H1 (cell line): ENCODE measurements around the gene DDX43. TPM values are rescaled to one million over a fixed set of nuclear protein-coding genes. Genes with fewer than 3 reads are reported as not detected.

Source experiments
- BCL11A ChIP-seq, 2 experiments: IDR thresholded peaks; one replicate each; pipeline ENCODE4 v1.6.1; 2011; ENCODE audit warnings: low read depth in 2 of 2, low read length in 2 of 2, mild to moderate bottlenecking in 2 of 2
- CBX5 ChIP-seq: fragments of 300-800, 300-1000 bp; sonication (generic); IDR thresholded peaks from 2 replicates; pipeline ENCODE4 v1.7.1; 2016; ENCODE audit warnings: antibody characterized with exemption, low read length, low read depth
- FOSL1 ChIP-seq: IDR thresholded peaks from 2 replicates; pipeline ENCODE4 v1.6.1; 2011; ENCODE audit warnings: mild to moderate bottlenecking, low read depth, low read length, moderate library complexity; ENCODE audit not compliant: insufficient read depth
- KDM4A ChIP-seq: IDR thresholded peaks from one replicate; pipeline ENCODE4 v1.7.1; 2012; ENCODE audit warnings: low read depth, mild to moderate bottlenecking, moderate library complexity, low read length, inconsistent platforms; ENCODE audit not compliant: severe bottlenecking
- POLR2A ChIP-seq, 2 experiments: IDR thresholded peaks; 1 replicate in 1 of 2; 2 replicates in 1 of 2; pipeline ENCODE4 v1.6.1; 2011; ENCODE audit warnings: low read depth in 2 of 2, low read length in 2 of 2, mild to moderate bottlenecking in 2 of 2; ENCODE audit errors: control extremely low read depth in 1 of 2
- POU5F1 ChIP-seq: IDR thresholded peaks from 2 replicates; pipeline ENCODE4 v1.6.1; 2011; ENCODE audit warnings: low read depth, mild to moderate bottlenecking, low read length, moderate library complexity
- RAD21 ChIP-seq, 2 experiments: IDR thresholded peaks in 1 of 2; conservative IDR thresholded peaks in 1 of 2; 2 replicates each; pipeline ENCODE4 v1.6.1; 2011; ENCODE audit warnings: low read depth in 2 of 2, low read length in 2 of 2, improper control_type of control experiment in 1 of 2, inconsistent platforms in 1 of 2, mild to moderate bottlenecking in 1 of 2, moderate library complexity in 1 of 2
- RFX5 ChIP-seq: IDR thresholded peaks from 2 replicates; pipeline ENCODE4 v1.6.1; 2011; ENCODE audit warnings: low read depth, low read length, improper control_type of control experiment, borderline replicate concordance
- TAF7 ChIP-seq: optimal IDR thresholded peaks from 2 replicates; pipeline ENCODE3; 2011; ENCODE audit warnings: low read depth, mild to moderate bottlenecking, inconsistent platforms, low read length, moderate library complexity, borderline replicate concordance
- polyA plus RNA-seq, 7 experiments: library from polyadenylated mRNA; depleted of rRNA in 3 of 7; stranded (reverse) in 5 of 7; unstranded in 2 of 7; fragments of >200 nt in 5 of 7; fragments of 200-250 nt in 2 of 7; gene quantifications; 1 replicate in 5 of 7; 2 replicates in 1 of 7; 4 replicates in 1 of 7; pipeline versions ENCODE4 v1.2.1 to v1.2.3, GENCODE V29; 2011 to 2013; ENCODE audit warnings: missing spikeins in 2 of 7, mixed read lengths in 2 of 7
- total RNA-seq: library from RNA; stranded (reverse); fragmentation: NEBNext Ultra II Directional; extraction: Animal tissue kit (Norgen Biotek cat#: 25700); gene quantifications from 2 replicates; pipeline ENCODE4 v1.2.1, GENCODE V29; 2021
- TF ChIP-seq, protein P1 (sequence below): fragments of 300-600 bp; sonication (generic); IDR thresholded peaks from 2 replicates; pipeline ENCODE4 v1.7.1; 2012; ENCODE audit warnings: low read length, moderate library complexity, mild to moderate bottlenecking, inconsistent platforms; ENCODE audit not compliant: insufficient replicate concordance
- TF ChIP-seq, protein P2 (sequence below): IDR thresholded peaks from 2 replicates; pipeline ENCODE4 v1.6.1; 2011; ENCODE audit warnings: low read depth, mild to moderate bottlenecking, low read length; ENCODE audit not compliant: insufficient read depth

The DDX43 gene
- total and polyA plus RNA-seq, 2 of the 8 experiments (the other 6 are each of a cell fraction or from before 2014, with no cell fraction given), result 0.05 TPM; not detected in 1

DNA sequence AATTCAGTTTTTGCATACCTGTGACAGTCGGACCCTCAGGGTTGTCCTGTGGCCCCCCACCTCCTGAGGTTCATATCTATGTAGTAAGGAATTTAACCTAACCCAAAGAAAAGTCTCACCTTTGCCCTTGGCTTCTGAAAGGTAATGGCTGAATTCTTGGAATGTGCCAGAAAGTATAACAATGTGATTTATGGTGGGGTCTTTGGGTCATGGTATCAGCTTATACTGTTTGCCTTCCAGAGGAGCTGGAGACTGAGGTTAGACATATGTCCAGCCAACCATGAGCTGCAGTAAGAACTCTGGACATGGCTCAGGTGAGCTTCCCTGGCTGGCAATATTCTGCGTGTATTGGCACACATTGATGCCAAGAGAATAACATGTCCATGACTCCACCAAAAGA, 26.9 kb downstream of the DDX43 start (continued):
- TF ChIP-seq, protein P1, sequence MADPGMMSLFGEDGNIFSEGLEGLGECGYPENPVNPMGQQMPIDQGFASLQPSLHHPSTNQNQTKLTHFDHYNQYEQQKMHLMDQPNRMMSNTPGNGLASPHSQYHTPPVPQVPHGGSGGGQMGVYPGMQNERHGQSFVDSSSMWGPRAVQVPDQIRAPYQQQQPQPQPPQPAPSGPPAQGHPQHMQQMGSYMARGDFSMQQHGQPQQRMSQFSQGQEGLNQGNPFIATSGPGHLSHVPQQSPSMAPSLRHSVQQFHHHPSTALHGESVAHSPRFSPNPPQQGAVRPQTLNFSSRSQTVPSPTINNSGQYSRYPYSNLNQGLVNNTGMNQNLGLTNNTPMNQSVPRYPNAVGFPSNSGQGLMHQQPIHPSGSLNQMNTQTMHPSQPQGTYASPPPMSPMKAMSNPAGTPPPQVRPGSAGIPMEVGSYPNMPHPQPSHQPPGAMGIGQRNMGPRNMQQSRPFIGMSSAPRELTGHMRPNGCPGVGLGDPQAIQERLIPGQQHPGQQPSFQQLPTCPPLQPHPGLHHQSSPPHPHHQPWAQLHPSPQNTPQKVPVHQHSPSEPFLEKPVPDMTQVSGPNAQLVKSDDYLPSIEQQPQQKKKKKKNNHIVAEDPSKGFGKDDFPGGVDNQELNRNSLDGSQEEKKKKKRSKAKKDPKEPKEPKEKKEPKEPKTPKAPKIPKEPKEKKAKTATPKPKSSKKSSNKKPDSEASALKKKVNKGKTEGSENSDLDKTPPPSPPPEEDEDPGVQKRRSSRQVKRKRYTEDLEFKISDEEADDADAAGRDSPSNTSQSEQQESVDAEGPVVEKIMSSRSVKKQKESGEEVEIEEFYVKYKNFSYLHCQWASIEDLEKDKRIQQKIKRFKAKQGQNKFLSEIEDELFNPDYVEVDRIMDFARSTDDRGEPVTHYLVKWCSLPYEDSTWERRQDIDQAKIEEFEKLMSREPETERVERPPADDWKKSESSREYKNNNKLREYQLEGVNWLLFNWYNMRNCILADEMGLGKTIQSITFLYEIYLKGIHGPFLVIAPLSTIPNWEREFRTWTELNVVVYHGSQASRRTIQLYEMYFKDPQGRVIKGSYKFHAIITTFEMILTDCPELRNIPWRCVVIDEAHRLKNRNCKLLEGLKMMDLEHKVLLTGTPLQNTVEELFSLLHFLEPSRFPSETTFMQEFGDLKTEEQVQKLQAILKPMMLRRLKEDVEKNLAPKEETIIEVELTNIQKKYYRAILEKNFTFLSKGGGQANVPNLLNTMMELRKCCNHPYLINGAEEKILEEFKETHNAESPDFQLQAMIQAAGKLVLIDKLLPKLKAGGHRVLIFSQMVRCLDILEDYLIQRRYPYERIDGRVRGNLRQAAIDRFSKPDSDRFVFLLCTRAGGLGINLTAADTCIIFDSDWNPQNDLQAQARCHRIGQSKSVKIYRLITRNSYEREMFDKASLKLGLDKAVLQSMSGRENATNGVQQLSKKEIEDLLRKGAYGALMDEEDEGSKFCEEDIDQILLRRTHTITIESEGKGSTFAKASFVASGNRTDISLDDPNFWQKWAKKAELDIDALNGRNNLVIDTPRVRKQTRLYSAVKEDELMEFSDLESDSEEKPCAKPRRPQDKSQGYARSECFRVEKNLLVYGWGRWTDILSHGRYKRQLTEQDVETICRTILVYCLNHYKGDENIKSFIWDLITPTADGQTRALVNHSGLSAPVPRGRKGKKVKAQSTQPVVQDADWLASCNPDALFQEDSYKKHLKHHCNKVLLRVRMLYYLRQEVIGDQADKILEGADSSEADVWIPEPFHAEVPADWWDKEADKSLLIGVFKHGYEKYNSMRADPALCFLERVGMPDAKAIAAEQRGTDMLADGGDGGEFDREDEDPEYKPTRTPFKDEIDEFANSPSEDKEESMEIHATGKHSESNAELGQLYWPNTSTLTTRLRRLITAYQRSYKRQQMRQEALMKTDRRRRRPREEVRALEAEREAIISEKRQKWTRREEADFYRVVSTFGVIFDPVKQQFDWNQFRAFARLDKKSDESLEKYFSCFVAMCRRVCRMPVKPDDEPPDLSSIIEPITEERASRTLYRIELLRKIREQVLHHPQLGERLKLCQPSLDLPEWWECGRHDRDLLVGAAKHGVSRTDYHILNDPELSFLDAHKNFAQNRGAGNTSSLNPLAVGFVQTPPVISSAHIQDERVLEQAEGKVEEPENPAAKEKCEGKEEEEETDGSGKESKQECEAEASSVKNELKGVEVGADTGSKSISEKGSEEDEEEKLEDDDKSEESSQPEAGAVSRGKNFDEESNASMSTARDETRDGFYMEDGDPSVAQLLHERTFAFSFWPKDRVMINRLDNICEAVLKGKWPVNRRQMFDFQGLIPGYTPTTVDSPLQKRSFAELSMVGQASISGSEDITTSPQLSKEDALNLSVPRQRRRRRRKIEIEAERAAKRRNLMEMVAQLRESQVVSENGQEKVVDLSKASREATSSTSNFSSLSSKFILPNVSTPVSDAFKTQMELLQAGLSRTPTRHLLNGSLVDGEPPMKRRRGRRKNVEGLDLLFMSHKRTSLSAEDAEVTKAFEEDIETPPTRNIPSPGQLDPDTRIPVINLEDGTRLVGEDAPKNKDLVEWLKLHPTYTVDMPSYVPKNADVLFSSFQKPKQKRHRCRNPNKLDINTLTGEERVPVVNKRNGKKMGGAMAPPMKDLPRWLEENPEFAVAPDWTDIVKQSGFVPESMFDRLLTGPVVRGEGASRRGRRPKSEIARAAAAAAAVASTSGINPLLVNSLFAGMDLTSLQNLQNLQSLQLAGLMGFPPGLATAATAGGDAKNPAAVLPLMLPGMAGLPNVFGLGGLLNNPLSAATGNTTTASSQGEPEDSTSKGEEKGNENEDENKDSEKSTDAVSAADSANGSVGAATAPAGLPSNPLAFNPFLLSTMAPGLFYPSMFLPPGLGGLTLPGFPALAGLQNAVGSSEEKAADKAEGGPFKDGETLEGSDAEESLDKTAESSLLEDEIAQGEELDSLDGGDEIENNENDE, result no peak
- TF ChIP-seq FOSL1 (no peak), RFX5 (no peak), KDM4A (no peak), CBX5 (no peak), POLR2A (IDR thresholded peaks at IDR 0.05; ENCODE audit: control extremely low read depth in 1 of 2, low read depth in 2 of 2, low read length in 2 of 2) (no peak), RAD21 (IDR thresholded peaks at IDR 0.05 in 1 of 2, conservative IDR thresholded peaks at IDR 0.05 in 1 of 2; ENCODE audit: low read depth in 2 of 2, low read length in 2 of 2) (no peak), BCL11A (IDR thresholded peaks at IDR 0.05; ENCODE audit: low read depth in 2 of 2, low read length in 2 of 2) (no peak), TAF7 (no peak), POU5F1 (no peak)
- TF ChIP-seq, protein P2, sequence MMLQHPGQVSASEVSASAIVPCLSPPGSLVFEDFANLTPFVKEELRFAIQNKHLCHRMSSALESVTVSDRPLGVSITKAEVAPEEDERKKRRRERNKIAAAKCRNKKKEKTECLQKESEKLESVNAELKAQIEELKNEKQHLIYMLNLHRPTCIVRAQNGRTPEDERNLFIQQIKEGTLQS, result no peak
